GM03348 (cell line): ENCODE measurements around the gene CDKN2AIP.
"Not testable (repeated sequence)": the region's sequence is repeated elsewhere in the genome, so short reads cannot be mapped to it uniquely, and the experiment has no call there.

ENCODE experiments used
- DNase-seq: peaks from one replicate; pipeline ENCODE4 v3.0.0; 2012; ENCODE audit warnings: low spot score

The CDKN2AIP gene

GRCh38 chr4:183413234-183414200 is 30.9 kb upstream of the CDKN2AIP start:
- DNase-seq, result no peak

- DNase-seq, result no peak
These were observed 27.3 kb upstream of the CDKN2AIP start for GRCh38 chr4:183416879-183417755.

- DNase-seq, result peak; percentile 34
These were observed 21.3 kb upstream of the CDKN2AIP start for GRCh38 chr4:183422962-183423631.

- no peak for DNase-seq
These were observed 20.2 kb upstream of the CDKN2AIP start for GRCh38 chr4:183424109-183424744.

- DNase-seq, result no peak
These were observed 17.9 kb upstream of the CDKN2AIP start for GRCh38 chr4:183426507-183426906.

- no peak for DNase-seq
These were observed 14.9 kb upstream of the CDKN2AIP start for GRCh38 chr4:183429489-183429888.

GRCh38 chr4:183430317-183430993 is 14.0 kb upstream of the CDKN2AIP start:
- no peak for DNase-seq

- DNase-seq, result no peak
These were observed 13.5 kb upstream of the CDKN2AIP start for GRCh38 chr4:183430994-183431347.

- DNase-seq, result no peak
These were observed 12.8 kb upstream of the CDKN2AIP start for GRCh38 chr4:183431614-183432013.

- DNase-seq, result not testable (repeated sequence)
These were observed 11.3 kb upstream of the CDKN2AIP start for GRCh38 chr4:183433183-183433582.

GRCh38 chr4:183434264-183434663 is 10.2 kb upstream of the CDKN2AIP start:
- DNase-seq, result no peak

GRCh38 chr4:183434666-183435190 is 9.7 kb upstream of the CDKN2AIP start:
- DNase-seq, result no peak

- DNase-seq, result no peak
These were observed 8.6 kb upstream of the CDKN2AIP start for GRCh38 chr4:183435803-183436202.

GRCh38 chr4:183436417-183436816 is 8.0 kb upstream of the CDKN2AIP start:
- no peak for DNase-seq

- no peak for DNase-seq
These were observed 7.0 kb upstream of the CDKN2AIP start for GRCh38 chr4:183437452-183437851.

GRCh38 chr4:183438458-183439113 is 5.8 kb upstream of the CDKN2AIP start:
- DNase-seq, result no peak

- DNase-seq, result no peak
These were observed 3.2 kb upstream of the CDKN2AIP start for GRCh38 chr4:183441276-183441675.

GRCh38 chr4:183443655-183444213 is 702 bp upstream of the CDKN2AIP start:
- DNase-seq, result peak; percentile 62

- DNase-seq, result peak; percentile 63
These were observed 627 bp downstream of the CDKN2AIP start for GRCh38 chr4:183445097-183445428.

GRCh38 chr4:183447646-183448045 is 3.2 kb downstream of the CDKN2AIP start:
- no peak for DNase-seq
